NB4 (cell line): Measurements from ENCODE around the gene SNRNP40.

Source experiments
- CTCF ChIP-seq: IDR thresholded peaks from one replicate; pipeline ENCODE4 v1.5.1; 2012; ENCODE audit warnings: low read depth, low read length
- MAX ChIP-seq: IDR thresholded peaks from 2 replicates; pipeline ENCODE4 v1.6.1; 2011; ENCODE audit warnings: low read depth, low read length
- POLR2A ChIP-seq: IDR thresholded peaks from 2 replicates; pipeline ENCODE4 v1.6.1; 2011; ENCODE audit warnings: mild to moderate bottlenecking; ENCODE audit not compliant: insufficient read length; ENCODE audit errors: extremely low read depth

GRCh38 chr1:31230378-31230777 lies 66.2 kb downstream of the SNRNP40 start:
- TF ChIP-seq CTCF (no peak), POLR2A (no peak), MAX (no peak)
